GM21576 (cell line): ENCODE measurements around the gene DEGS2.

Experiments used
- ATAC-seq: cut with Tn5 transposase; IDR thresholded peaks from one replicate; pipeline ENCODE4 v1.9.1; 2021; ENCODE audit warnings: mild to moderate bottlenecking, moderate library complexity; ENCODE audit not compliant: unreplicated experiment

The DEGS2 gene

DNA sequence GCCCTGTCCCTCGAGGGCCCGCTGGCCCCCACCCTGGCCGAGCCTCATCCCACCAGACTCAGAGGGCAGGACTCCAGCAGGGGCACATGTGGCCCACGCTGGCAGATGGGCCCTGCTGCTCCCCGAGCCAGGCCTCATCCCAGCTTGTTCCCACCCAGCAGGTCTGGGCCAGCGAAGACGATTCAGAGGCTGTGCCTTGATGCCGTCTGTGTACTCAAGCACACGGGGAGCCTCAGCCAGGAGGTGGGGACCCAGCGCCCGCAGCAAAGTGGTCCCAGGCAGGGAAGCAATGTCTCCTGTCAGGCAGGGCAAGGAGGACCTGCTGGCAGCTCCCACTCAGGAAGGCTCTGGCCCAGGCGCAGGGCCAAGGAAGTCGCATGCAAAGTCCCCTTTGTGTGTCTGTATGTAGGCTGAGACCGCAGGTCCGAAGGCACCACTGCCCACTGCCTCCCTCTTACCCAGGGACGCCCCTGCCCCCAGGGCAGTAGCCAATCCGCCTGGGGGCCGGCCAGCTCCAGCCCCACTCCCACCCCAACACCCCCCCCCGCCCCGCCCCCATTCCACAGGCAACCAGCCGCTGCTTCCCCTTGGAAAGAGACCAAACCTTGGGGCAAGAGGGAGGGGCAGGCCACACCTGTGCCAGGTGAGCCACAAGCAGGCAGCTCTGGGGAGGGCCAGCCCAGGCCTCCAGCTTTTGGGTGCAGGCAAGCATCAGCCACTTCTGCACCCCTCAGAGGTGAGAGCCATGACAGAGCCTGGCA, 9.4 kb downstream of the DEGS2 start:
- no peak for ATAC-seq

DNA sequence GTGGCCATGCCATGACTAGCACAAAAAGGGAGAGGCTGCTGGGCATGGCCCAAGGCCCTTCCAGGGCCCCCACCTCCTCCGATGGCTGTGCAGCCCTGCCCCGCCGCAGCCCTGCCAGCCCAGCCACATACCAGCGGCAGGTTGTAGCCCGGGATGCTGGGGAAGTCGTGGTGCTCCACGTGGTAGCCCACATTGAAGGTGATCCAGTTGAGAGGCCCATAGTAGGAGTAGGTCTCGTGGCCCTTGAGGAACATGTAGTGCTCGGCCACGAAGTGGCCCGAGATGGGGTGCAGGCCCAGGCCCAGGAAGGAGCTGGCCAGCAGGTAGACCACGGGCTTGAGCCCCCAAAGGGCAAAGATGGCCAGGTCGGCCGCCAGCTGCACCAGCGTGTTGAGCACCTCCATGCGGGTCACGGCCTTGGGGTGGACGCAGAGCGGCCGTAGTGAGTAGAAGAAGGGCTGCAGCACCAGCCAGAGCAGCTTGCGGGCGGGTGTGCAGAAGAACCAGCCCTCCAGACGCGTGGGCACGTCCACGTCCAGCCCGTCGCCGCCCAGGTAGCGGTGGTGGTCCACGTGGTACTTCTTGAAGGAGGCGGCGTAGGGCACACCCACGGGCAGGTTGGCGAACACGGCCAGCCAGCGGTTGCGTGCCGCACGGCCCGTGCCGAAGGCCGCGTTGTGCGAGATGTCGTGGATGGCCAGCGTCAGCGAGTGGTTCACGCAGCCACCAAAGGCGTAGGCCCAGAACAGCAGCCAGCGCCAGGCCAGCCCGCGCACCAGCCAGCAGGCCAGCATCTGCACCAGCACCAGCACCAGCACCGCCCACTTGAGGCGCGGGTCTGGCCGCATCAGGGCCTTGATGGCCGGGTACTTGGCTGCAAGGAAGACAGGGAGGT, 10.4 kb downstream of the DEGS2 start:
- ATAC-seq = no peak

DNA sequence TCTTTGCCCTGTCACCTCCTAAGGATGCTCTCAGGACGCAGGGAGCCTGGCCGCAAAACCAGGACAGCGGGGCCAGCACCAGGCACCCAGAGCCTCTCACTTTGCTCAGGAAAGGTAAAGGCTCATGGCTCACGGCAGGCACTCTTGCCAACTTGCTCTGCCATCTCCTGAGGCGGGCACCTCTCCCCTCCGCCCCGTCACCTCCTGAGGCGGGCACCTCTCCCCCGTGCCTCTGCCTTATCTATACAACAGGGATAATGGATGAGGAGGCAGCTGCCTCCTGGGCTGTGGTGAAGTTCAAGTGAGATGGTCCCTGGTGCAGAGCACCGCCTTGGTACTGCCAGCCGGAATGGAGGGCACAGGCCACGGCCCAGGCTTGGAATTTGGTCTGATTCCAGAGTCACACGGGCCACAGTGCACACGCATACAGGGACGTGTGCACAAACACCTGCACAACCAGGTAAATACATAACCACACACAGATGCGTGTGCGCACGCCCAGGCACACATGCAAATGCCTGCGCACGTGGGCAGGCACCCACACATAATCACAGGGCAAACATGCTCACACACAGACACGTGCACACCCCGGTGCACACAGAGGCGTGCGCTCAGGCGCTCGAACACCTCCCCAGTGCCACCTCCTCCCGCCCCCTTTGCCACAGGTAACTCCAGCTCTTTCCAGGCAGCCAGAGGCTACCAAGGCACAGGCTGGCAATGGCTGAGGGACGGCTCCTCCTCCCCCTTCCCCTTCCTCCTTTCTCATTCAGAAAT, 11.6 kb downstream of the DEGS2 start:
- no peak for ATAC-seq

DNA sequence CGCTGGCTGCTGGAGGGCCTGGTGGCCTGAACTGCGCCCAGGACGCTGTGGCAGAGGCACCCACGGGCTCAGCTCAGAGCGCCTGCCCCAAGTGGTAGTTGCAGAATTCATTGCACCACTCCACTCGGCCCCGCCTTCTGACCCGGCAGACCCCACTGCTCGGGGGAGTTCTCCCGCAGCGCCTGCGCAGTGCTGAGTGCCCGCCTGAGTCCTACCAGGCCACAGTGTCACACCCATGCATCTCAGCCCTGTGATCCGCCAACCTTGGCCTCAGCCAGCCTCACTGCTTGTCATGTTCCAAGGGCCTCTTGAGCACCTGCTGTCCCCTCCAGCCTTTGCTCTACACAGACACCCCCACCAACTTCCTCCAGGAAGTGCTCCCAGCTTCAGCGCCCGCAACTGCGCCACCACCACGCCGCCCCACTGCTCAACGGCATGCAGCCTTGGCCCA, 12.2 kb downstream of the DEGS2 start:
- no peak for ATAC-seq

DNA sequence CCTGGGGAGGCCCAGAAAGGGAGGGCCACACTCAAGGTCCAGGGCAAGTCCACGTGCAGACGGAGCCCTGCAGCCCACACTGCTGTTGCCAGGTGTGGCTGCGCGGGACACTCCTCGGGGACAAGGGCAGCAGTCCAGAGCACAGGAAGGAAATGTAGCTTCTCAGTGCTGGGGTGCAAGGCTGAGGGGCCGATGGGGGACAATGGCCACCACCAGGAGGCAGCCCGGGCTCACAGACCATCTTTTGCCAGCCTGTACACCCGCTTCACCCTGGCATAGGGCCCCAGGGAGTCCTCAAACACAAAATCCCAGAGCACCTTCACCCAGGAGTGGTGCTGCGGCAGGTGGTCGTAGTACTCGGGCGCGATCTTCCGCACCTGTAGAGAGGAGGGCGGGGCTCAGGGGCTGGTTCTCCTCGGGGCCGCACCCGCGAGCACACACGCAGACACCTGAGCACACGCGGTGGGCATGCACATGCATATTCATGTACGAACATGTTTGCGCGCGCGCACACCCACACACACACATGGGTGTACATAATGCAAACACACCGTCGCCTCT, 12.8 kb downstream of the DEGS2 start:
- no peak for ATAC-seq

DNA sequence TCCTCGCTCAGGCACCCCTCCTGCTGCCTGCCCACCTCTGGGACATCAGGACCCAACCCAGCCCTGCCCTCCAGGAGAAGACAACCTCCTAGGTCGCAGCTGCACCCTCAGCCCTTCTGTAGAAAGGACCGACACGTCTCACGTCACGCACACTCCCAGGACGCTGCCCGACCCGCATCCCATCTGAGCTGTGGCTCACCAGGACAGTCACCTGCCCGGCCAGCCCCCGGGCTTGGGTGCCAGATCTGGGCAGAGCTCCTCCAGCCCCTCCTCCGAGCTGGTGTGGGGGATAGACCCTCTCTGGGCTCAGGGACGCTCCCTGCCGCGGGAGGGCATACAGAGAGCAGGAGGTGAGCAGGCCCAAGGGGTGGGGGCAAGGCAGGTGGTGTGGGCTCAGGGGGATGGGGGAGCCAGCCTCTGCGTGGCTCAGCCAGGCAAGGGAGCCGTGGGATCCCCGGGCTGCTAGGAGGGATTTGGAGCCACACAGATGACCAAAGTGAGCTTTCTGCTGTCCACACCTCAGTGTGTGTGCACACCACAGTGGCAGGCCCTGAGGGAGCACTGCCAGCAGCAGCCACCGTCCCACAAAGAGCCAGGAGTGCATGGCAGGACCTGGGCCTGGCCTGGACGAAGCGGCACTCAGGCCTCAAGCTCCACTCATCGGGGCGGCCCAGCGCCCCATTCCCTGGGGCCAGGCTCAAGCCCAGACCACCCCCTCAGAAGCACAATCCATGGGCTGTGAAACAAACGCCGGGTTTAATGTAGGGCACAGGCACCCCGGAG, 13.6 kb downstream of the DEGS2 start:
- ATAC-seq = no peak

DNA sequence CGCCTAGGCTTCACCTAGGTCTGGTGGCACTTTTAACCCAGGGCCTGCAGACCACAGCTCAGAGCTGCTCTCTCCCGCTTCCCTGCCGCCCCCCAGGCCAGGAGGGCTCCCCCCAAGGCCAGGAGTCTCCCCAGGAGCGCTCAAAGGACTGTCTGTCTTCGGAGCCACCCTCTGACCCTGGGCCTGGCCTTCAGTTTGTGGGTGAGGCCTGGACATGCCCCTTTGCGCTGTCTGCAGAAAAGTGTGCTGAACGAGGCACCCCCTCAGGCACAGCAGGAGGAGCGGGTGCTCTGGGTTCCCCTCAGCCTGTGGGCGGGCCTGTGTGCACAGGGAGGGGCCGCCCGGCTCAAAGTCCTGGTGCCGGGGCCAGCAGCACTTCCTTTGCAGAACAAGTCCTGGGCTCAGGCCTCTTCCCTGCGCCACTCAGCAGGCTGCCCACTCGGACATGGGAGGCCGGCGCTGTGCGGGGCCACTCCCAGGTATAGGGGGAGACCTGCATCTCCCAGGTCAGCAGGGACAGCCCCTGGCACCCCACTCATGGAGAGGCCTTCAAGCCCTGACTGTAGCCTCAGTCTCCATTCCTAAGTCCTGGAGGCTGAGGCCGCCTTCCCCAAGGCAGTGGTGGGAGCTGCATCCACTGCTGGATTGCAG, 14.3 kb downstream of the DEGS2 start:
- ATAC-seq = no peak

DNA sequence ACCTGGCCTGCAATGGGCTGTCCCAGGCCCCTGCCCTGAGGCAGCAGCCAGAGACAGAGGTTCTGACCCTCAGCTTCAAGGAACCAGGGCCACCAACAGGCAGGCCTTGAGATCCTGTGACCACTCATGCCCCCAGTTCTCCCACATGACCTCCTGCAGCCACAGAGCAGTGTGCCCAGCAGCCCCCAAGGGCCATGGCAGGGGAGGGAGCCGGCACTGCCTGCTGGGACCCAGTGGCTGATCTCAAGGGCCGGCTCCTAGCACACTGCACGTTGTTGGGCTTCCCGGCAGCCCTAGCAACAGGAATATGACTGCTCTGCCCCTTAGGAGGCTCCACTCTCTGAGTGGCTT, 14.8 kb downstream of the DEGS2 start:
- no peak for ATAC-seq

DNA sequence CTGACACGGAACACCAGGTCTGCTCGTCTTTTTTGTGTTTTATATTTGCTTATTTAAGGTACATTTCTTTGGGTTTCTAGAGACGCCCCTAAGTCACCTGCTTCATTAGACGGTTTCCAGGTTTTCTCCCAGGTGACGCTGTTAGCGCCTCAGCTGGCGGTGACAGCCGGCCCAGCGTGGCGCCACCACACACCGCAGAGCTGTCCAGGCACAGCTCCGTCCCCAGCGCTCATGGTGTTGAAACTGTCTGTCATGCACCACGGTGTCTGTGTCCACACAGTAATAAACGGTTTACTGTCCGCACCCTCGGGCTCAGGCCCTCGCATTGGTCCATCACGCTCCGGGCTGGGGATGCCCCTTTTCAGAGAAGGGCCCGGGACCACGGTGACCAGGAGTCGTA, 15.5 kb downstream of the DEGS2 start:
- no peak for ATAC-seq

DNA sequence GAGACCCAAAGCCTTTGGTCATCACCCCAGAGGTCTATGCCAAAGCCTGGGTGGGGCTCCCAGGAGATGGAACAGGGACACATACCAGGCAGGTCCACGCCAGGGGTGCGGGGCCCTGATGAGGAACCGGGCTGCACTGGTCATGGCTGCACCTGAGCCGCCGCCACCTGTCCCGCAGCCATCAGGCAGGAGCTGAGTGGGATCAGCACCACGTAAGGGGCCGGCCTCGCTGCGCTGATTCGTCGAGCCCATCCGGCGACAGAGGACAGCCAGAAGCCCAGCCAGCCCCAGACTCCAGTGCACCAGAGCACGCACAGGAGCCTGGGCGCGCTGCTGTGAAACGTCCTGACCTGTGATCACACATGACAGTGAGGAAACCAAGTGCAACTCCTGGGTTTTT, 15.9 kb downstream of the DEGS2 start:
- no peak for ATAC-seq

DNA sequence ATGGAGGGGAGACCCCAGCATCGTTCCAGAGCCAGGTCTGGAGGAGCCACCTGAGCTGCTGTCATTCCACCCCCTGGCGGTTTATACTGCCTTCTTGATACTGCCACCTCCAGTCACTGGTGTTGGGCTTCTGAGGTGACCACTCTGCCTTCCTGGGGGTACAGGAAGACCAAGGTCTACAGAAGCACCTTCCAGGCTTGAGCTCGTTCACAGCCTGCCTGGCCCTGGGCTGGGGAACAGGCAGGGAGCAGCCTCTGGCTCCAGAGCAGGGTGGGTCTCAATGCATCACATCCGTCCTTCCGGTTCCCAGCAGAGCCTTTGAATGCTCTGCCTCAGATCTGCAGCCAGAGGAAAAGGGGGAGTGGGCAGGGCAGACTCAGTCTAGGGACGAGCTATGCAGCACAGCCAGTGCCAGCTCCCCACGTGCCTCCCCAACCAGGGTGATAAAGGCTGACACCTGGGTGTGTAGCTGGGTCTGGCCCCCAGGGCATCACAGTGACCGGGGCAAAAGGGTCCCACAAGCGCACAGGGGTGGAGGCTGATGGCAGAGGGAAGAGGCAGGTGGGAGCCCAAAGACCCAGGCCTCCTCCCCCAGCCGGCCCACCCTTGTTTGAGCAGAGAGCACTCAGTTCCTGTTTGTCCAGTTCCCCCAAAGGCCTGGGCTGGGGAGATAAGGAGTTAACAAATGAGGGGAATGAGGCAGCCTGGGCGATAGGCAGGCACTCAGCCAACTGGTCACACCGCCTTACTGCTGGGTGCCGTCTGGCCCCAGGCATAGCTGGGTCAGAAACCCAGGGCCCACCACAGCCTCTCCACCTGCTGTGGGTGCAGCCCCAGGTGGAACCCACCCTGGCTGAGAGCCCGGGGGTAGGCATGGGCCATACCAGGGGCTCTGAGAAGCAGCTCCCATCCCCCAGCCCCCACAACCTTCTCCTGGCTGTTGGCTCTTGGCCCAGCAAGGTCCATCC, 17.1 kb downstream of the DEGS2 start:
- ATAC-seq = no peak

DNA sequence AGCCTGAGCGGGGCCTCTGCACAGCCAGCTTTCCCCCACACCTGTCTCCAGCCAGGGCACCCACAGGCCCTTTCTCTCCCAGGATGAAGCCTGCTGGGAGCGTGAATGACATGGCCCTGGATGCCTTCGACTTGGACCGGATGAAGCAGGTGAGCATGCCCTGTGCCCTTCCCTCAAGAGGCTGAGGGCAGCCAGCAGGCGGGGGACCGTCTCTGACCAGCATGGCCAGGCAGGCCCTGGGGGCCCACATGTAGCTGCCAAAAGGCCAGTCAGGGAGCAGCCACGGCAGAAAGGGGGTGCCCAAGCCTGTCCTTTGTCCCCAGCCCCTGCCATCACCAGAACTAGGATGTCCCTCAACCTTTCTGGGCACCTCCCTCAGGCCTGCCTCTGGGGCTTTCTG, 18.3 kb downstream of the DEGS2 start:
- no peak for ATAC-seq

DNA sequence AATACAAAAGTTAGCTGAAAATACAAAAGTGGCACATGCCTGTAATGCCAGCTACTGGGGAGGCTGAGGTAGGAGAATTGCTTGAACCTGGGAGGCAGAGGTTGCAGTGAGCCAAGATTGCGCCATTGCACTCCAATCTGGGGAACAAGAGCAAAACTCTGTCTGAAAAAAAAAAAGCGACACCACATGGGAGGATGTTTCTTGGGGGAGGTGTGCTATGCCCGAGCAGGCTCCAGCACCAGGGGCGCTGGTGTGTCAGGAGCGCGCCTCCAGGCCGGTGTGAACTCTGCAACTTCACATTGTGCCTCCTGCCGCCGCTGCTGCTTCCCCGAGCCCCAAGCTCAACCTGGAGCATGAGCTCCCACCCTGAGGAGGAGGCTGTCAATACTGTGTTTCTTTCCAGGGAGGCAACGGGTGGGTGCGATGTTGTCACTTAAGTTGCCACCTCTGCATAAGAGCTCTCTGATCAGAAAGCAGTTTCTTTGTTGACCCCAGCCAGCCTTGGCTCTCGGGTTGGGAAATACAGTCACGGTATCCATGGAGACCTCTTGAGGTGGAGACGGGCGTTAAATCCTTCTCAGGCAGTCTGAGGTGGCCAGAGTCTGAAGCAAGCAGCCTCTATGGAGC, 18.9 kb downstream of the DEGS2 start:
- no peak for ATAC-seq

DNA sequence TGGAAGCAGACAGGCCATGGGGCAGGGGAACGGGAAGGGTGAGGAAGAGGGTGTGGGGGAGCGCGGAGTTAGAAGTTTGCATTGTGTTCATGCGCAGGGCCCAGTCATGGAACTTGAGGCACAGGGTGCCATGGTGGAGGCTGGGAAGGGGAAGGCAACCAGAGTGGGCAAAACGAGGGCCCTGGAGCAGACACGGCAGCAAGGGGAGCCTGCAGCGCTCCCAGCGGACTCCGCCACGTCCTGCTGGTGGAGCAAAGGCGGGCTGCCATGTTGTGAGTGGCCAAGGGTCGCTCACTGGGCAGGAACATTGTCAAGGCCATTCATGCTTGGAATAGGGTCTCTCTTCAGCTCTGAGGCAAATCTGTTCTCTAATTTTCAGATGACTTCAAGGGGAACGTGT, 20.5 kb downstream of the DEGS2 start:
- no peak for ATAC-seq

DNA sequence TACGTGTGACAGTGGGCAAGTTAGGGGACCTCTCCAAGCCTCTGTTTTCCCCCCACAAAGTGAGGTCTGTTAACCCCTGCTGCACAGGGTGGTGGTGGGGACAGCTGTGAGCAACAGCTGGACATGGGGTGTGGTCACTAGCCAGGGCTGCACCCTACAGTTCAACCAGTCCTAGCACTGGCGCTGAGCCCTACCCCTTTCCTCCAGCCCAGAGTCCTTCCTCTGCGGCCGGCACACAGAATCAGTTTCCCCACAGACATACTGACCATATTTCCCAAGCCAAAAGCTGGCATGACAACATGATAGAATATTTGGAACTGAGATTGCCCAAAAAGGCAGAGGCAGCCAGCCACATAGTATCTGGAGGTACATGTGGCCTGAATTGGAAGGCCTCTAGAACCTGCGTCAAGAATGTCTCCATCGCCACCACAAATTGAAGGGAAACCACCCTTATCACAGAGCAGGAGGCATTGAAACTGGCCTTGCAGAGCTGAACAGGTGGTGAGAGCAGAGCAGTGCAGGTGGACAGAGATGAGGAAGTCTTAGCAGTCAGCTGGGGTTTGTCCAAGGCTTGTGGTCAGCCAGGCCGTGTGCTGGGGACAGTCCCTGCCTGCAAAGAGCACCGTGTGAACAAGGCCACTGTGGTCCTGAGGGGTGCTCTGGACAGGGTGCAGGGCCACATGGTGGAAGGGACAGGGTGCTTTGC, 21.2 kb downstream of the DEGS2 start:
- ATAC-seq = no peak

DNA sequence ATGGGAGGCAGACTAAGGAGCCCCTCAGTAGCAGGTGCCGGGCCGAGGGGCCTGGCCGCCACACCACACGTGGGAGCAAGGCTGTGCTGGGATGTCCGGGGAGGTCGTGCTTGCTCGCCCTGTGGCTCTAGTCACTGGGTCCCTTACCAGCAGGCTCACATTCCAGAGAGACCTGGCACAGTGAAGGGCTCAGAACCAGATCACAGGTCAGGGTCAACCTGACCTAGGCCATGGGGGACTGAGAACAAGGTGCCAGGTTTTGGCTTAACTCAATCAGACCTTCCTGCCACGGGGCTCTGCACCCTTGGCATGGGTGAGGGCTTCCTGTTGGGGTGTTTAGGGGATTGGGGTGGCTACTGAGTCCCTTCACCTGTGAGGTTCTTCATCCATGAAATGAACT, 22.3 kb downstream of the DEGS2 start:
- no peak for ATAC-seq

DNA sequence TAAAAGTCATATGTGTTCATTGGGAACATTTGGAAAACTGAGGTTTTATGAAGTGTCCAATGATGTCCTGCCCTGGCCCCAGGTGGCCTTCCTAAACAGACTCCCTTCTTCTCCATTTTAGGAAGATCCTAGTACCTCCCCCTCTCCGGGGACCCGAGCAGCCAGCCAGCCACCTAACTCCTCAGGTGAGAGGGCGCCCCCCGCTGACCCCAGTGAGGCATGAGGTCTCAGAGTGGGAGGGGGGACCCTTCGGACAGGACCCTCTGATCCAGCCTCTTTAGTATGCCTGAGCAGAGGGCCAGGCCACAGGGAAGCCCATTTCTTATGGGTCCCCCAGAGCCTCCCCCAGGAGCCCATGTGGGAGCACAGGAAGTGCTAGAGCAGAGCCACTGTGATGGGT, 23.7 kb downstream of the DEGS2 start:
- ATAC-seq = no peak

DNA sequence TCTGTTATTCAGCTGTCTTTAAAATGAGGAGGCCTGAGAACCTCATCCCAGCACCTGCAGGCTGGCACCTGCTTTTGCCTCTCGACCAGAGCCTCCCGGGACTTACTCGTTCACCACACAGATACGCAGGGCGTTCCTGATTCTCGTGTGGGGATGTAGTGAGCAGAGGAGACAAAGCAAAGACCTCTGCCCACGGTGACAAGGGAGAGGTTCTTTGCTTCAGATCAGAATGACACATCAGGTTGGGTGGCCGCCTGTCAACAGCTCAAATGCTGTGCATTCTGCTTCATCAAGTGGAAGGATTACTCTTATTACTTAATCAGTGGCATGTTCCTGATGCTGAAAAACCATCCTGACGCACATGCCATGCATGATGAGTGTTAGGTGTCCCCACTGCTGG, 24.4 kb downstream of the DEGS2 start:
- no peak for ATAC-seq
